Activated CD8-positive, alpha-beta T cell treated with anti-CD3 and anti-CD28 coated beads for 36 hours (primary cell): ENCODE data around the gene DPF3. TPM values are rescaled to one million over a fixed set of nuclear protein-coding genes. Genes with fewer than 3 reads are reported as not detected.

Experiments
- ATAC-seq: fragments of 200-7000 bp; cut with Tn5 transposase; one replicate; pipeline ENCODE4 v1.10.0; 2021; ENCODE audit warnings: mild to moderate bottlenecking, moderate library complexity
- CTCF ChIA-PET: fragments of 350-600 bp; sonication (Branson Sonifier 250); formaldehyde crosslinking; loops from one replicate; lab custom pipeline; 2021; ENCODE audit warnings: antibody characterized with exemption; lab: Charles Lee
- POLR2A ChIA-PET: fragments of 350-600 bp; sonication (Branson Sonifier 250); formaldehyde crosslinking; loops from one replicate; lab custom pipeline; 2021; ENCODE audit warnings: antibody characterized with exemption; lab: Charles Lee
- DNase-seq: peaks from one replicate; pipeline ENCODE4 v3.0.0-alpha.2; 2020
- H3K27ac Mint-ChIP-seq: one replicate; pipeline ENCODE4 v1.8.0; 2021; ENCODE audit warnings: mild to moderate bottlenecking, mixed read lengths
- H3K27me3 Mint-ChIP-seq: one replicate; pipeline ENCODE4 v1.8.0; 2021; ENCODE audit warnings: mixed read lengths
- H3K36me3 Mint-ChIP-seq: one replicate; pipeline ENCODE4 v1.8.0; 2021; ENCODE audit warnings: low read depth, mixed read lengths
- H3K4me1 Mint-ChIP-seq: one replicate; pipeline ENCODE4 v1.8.0; 2021; ENCODE audit warnings: low read depth, mixed read lengths
- H3K4me3 Mint-ChIP-seq: one replicate; pipeline ENCODE4 v1.8.0; 2021; ENCODE audit warnings: mild to moderate bottlenecking, moderate library complexity, mixed read lengths
- H3K9me3 Mint-ChIP-seq: one replicate; pipeline ENCODE4 v1.8.0; 2021; ENCODE audit warnings: mixed read lengths
- CTCF ChIP-seq: fragments of 200-600 bp; IDR thresholded peaks from one replicate; pipeline ENCODE4 v1.8.0; 2022; ENCODE audit warnings: antibody characterized with exemption, mild to moderate bottlenecking
- intact Hi-C: fragments of 100-400 bp; cut with micrococcal nuclease; formaldehyde crosslinking; loops from one replicate; pipeline ENCODE4 v1.10.0; 2022
- total RNA-seq, 2 experiments: library from RNA; stranded (reverse); gene quantifications; one replicate each; pipeline ENCODE4 v1.2.3, GENCODE V29; 2021

DPF3 gene
- total RNA-seq, 2 experiments from 2014 or later = 0.13 to 0.54 TPM

- ATAC-seq = no peak
- ChIA-PET CTCF (interaction anchor here (0.7 to 4.9 kb wide), 18 partner anchors 9 to 564 kb away, joined by 3 to 164 read pairs (median 4); partner anchors contain the start of gene DPF3), POLR2A (interaction anchor here (0.7 to 1.0 kb wide), 2 partner anchors 23 to 386 kb away, joined by 3 to 4 read pairs; no protein-coding TSS in a partner anchor)
- Mint-ChIP-seq H3K9me3 (no peaks in the 10 kb centered on the region), H3K27me3 (peaks cover 14% of the 10 kb centered on the region), H3K27ac (no peak overlapping the region), H3K36me3 (no peaks in the 10 kb centered on the region), H3K4me3 (no peak overlapping the region), H3K4me1 (no peaks in the 10 kb centered on the region)
- TF ChIP-seq CTCF = no peak
- intact Hi-C loops = loop anchor here (10.0 kb wide), 1 partner anchor 189 kb away; no protein-coding TSS in a partner anchor
- DNase-seq = no peak
Measured at GRCh38 chr14:72903716-72904115, 9.8 kb upstream of the DPF3 start.

GRCh38 chr14:72902801-72903530, 9.1 kb upstream of the DPF3 start:
- intact Hi-C loops = loop anchor here (10.0 kb wide), 1 partner anchor 188 kb away; no protein-coding TSS in a partner anchor
- DNase-seq (no peak), ATAC-seq (no peak)
- Mint-ChIP-seq H3K9me3 (no peaks in the 10 kb centered on the region), H3K36me3 (no peaks in the 10 kb centered on the region), H3K27me3 (peaks cover 13% of the 10 kb centered on the region), H3K4me3 (no peak overlapping the region), H3K27ac (no peak overlapping the region), H3K4me1 (no peaks in the 10 kb centered on the region)
- no peak for TF ChIP-seq CTCF
- POLR2A ChIA-PET = no interaction called here
- CTCF ChIA-PET = interaction anchor here (0.6 to 4.9 kb wide), 6 partner anchors 9 to 430 kb away, joined by 3 to 164 read pairs (median 8); partner anchors contain the start of gene DPF3

- Mint-ChIP-seq H3K9me3 (no peaks in the 10 kb centered on the region), H3K27ac (no peak overlapping the region), H3K36me3 (no peaks in the 10 kb centered on the region), H3K4me3 (no peak overlapping the region), H3K27me3 (peaks cover 17% of the 10 kb centered on the region), H3K4me1 (no peaks in the 10 kb centered on the region)
- no peak for TF ChIP-seq CTCF
- ChIA-PET CTCF (no interaction called here), POLR2A (no interaction called here)
- DNase-seq (no peak), ATAC-seq (no peak)
- intact Hi-C loops = loop anchor here (10.0 kb wide), 1 partner anchor 187 kb away; no protein-coding TSS in a partner anchor
Measured at GRCh38 chr14:72901361-72901760, 7.5 kb upstream of the DPF3 start.

- H3K27me3 Mint-ChIP-seq = peaks cover 32% of the 10 kb centered on the region
- H3K4me1 Mint-ChIP-seq = peaks cover 10% of the 10 kb centered on the region
- no peak overlapping the region for H3K4me3 Mint-ChIP-seq
- no peak overlapping the region for H3K27ac Mint-ChIP-seq
- CTCF ChIA-PET = interaction anchor here (0.5 to 1.3 kb wide), 3 partner anchors 11 to 384 kb away, joined by 3 to 5 read pairs (median 5); no protein-coding TSS in a partner anchor
- no peak for TF ChIP-seq CTCF
- H3K36me3 Mint-ChIP-seq = no peaks in the 10 kb centered on the region
- ATAC-seq (no peak), DNase-seq (no peak)
- H3K9me3 Mint-ChIP-seq = no peaks in the 10 kb centered on the region
- intact Hi-C loops = no loop called here
- POLR2A ChIA-PET = no interaction called here
Measured at GRCh38 chr14:72898448-72898847, 4.5 kb upstream of the DPF3 start.
